Measurements from ENCODE around the gene COG2.

The COG2 gene

GRCh38 chr1:230624097-230624713 is 18.1 kb upstream of the COG2 start:
- ATAC-seq (ENCODE audit: low read depth) (no peak), DNase-seq (ENCODE audit: low spot score) (no peak)
- TF ChIP-seq CTCF (IDR thresholded peaks at IDR 0.05; ENCODE audit: poor library complexity, severe bottlenecking), result no peak
- Histone ChIP-seq H3K9me3 (ENCODE audit: severe bottlenecking) (no peaks in the 10 kb centered on the region), H3K4me3 (ENCODE audit: severe bottlenecking) (no peak overlapping the region), H3K27me3 (ENCODE audit: insufficient read depth, poor library complexity, severe bottlenecking) (no peaks in the 10 kb centered on the region), H3K4me1 (ENCODE audit: insufficient read depth, poor library complexity, severe bottlenecking) (peaks cover 5% of the 10 kb centered on the region), H3K27ac (ENCODE audit: poor library complexity, severe bottlenecking) (no peak overlapping the region), H3K36me3 (ENCODE audit: low read depth) (no peaks in the 10 kb centered on the region)

GRCh38 chr1:230626232-230626631 is 16.0 kb upstream of the COG2 start:
- H3K9me3 ChIP-seq (ENCODE audit: severe bottlenecking), result no peaks in the 10 kb centered on the region
- no peak overlapping the region for H3K27ac ChIP-seq (ENCODE audit: poor library complexity, severe bottlenecking)
- H3K4me3 ChIP-seq (ENCODE audit: severe bottlenecking), result no peak overlapping the region
- H3K27me3 ChIP-seq (ENCODE audit: insufficient read depth, poor library complexity, severe bottlenecking), result no peaks in the 10 kb centered on the region
- DNase-seq (ENCODE audit: low spot score) (no peak), ATAC-seq (ENCODE audit: low read depth) (no peak)
- no peak for TF ChIP-seq CTCF (IDR thresholded peaks at IDR 0.05; ENCODE audit: poor library complexity, severe bottlenecking)
- H3K36me3 ChIP-seq (ENCODE audit: low read depth), result no peaks in the 10 kb centered on the region
- H3K4me1 ChIP-seq (ENCODE audit: insufficient read depth, poor library complexity, severe bottlenecking), result peaks cover 5% of the 10 kb centered on the region

GRCh38 chr1:230627767-230628166 is 14.5 kb upstream of the COG2 start:
- no peaks in the 10 kb centered on the region for H3K27me3 ChIP-seq (ENCODE audit: insufficient read depth, poor library complexity, severe bottlenecking)
- H3K4me3 ChIP-seq (ENCODE audit: severe bottlenecking), result no peak overlapping the region
- TF ChIP-seq CTCF (IDR thresholded peaks at IDR 0.05; ENCODE audit: poor library complexity, severe bottlenecking), result no peak
- DNase-seq (ENCODE audit: low spot score) (no peak), ATAC-seq (ENCODE audit: low read depth) (no peak)
- peaks cover 5% of the 10 kb centered on the region for H3K4me1 ChIP-seq (ENCODE audit: insufficient read depth, poor library complexity, severe bottlenecking)
- no peak overlapping the region for H3K27ac ChIP-seq (ENCODE audit: poor library complexity, severe bottlenecking)
- H3K36me3 ChIP-seq (ENCODE audit: low read depth), result no peaks in the 10 kb centered on the region
- no peaks in the 10 kb centered on the region for H3K9me3 ChIP-seq (ENCODE audit: severe bottlenecking)

GRCh38 chr1:230629511-230629910 is 12.8 kb upstream of the COG2 start:
- Histone ChIP-seq H3K27ac (ENCODE audit: poor library complexity, severe bottlenecking) (peak overlapping the region; percentile 22), H3K4me3 (ENCODE audit: severe bottlenecking) (no peak overlapping the region), H3K9me3 (ENCODE audit: severe bottlenecking) (no peaks in the 10 kb centered on the region), H3K27me3 (ENCODE audit: insufficient read depth, poor library complexity, severe bottlenecking) (no peaks in the 10 kb centered on the region), H3K4me1 (ENCODE audit: insufficient read depth, poor library complexity, severe bottlenecking) (peaks cover 5% of the 10 kb centered on the region), H3K36me3 (ENCODE audit: low read depth) (no peaks in the 10 kb centered on the region)
- TF ChIP-seq CTCF (IDR thresholded peaks at IDR 0.05; ENCODE audit: poor library complexity, severe bottlenecking), result no peak
- no peak for ATAC-seq (ENCODE audit: low read depth)
- no peak for DNase-seq (ENCODE audit: low spot score)

- no peaks in the 10 kb centered on the region for H3K27me3 ChIP-seq (ENCODE audit: insufficient read depth, poor library complexity, severe bottlenecking)
- no peaks in the 10 kb centered on the region for H3K9me3 ChIP-seq (ENCODE audit: severe bottlenecking)
- H3K4me1 ChIP-seq (ENCODE audit: insufficient read depth, poor library complexity, severe bottlenecking), result peaks cover 5% of the 10 kb centered on the region
- ATAC-seq (ENCODE audit: low read depth) (no peak), DNase-seq (ENCODE audit: low spot score) (no peak)
- no peak for TF ChIP-seq CTCF (IDR thresholded peaks at IDR 0.05; ENCODE audit: poor library complexity, severe bottlenecking)
- no peak overlapping the region for H3K4me3 ChIP-seq (ENCODE audit: severe bottlenecking)
- no peak overlapping the region for H3K27ac ChIP-seq (ENCODE audit: poor library complexity, severe bottlenecking)
- H3K36me3 ChIP-seq (ENCODE audit: low read depth), result no peaks in the 10 kb centered on the region
Observed at GRCh38 chr1:230631477-230631876, 10.8 kb upstream of the COG2 start.
